Measurements from ENCODE around the gene DIP2C. TPM values are rescaled to one million over a fixed set of nuclear protein-coding genes. Genes with fewer than 3 reads are reported as not detected.
"Not testable (repeated sequence)": the region's sequence is repeated elsewhere in the genome, so short reads cannot be mapped to it uniquely, and the experiment has no call there.

DIP2C gene
- total RNA-seq, 1 donor from 2014 or later, result 10.1 TPM

DNA sequence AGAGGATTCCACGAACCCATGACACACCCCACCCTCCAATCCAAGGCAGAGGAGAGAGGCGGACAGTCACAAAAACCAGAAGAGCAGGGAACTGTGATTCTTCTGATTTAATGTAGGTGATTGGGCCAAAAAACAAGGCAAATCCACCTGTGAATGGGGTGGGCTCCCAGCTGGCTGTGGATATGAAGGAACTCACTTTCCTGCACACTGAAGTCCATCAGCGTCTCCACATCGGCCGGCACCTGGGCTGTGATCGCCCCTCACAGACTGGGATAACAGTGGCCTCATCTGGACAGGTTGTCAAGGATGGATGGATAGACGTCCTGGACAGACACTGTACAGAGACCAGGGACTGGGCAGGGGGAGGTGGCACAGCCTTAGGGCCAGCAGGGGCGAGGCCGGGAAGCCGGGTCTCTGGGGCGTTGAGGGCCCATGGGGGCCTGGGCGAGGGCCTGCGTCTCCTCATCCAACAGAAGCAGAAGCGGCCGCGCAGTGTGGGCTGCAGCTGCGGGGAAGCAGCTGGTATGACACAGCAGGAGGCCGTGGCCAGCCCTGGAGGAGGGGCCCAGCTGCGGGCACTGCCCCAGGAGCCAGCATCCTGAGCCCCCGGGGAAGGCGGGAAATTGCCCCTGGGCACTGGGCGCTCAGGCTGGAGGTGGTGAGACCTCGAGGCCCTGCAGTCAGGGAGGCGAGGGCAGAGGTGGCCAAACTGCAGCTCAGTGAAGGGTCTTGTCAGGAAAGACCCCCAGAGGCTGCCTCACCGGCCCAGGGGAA lies 54.2 kb downstream of the DIP2C start:
- no peaks in the 10 kb centered on the region for H3F3A ChIP-seq (ENCODE audit: low read depth)
- no peak overlapping the region for H3K4me3 ChIP-seq
- H3K9me3 ChIP-seq (ENCODE audit: low read depth), result no peaks in the 10 kb centered on the region
- peaks cover 15% of the 10 kb centered on the region for H3K36me3 Mint-ChIP-seq
- no peak overlapping the region for H3K4me3 Mint-ChIP-seq
- H3K79me2 ChIP-seq (ENCODE audit: low read depth), result peaks cover 91% of the 10 kb centered on the region
- peak overlapping the region; percentile 30 for H3K27ac Mint-ChIP-seq
- H3K4me2 ChIP-seq, result no peak overlapping the region
- H3K4me1 Mint-ChIP-seq, result peaks cover 13% of the 10 kb centered on the region
- peaks cover 6% of the 10 kb centered on the region for H3K4me1 ChIP-seq
- H2AFZ ChIP-seq (replicated peaks), result no peak overlapping the region
- peaks cover 4% of the 10 kb centered on the region for H3K27me3 Mint-ChIP-seq (ENCODE audit: insufficient read depth, low read depth)
- H3K27me3 ChIP-seq, result no peaks in the 10 kb centered on the region
- H3K36me3 ChIP-seq, result no peaks in the 10 kb centered on the region
- H4K20me1 ChIP-seq (ENCODE audit: low read depth), result peaks cover 69% of the 10 kb centered on the region
- H3K9ac ChIP-seq, result no peak overlapping the region
- no peak for TF ChIP-seq EZH2 (IDR thresholded peaks at IDR 0.05)
- no peak for TF ChIP-seq EZH2phosphoT487 (IDR thresholded peaks at IDR 0.05)
- TF ChIP-seq, protein P1, sequence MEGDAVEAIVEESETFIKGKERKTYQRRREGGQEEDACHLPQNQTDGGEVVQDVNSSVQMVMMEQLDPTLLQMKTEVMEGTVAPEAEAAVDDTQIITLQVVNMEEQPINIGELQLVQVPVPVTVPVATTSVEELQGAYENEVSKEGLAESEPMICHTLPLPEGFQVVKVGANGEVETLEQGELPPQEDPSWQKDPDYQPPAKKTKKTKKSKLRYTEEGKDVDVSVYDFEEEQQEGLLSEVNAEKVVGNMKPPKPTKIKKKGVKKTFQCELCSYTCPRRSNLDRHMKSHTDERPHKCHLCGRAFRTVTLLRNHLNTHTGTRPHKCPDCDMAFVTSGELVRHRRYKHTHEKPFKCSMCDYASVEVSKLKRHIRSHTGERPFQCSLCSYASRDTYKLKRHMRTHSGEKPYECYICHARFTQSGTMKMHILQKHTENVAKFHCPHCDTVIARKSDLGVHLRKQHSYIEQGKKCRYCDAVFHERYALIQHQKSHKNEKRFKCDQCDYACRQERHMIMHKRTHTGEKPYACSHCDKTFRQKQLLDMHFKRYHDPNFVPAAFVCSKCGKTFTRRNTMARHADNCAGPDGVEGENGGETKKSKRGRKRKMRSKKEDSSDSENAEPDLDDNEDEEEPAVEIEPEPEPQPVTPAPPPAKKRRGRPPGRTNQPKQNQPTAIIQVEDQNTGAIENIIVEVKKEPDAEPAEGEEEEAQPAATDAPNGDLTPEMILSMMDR (IDR thresholded peaks at IDR 0.05), result no peak
- no peak overlapping the region for H3K27ac ChIP-seq
- DNase-seq (ENCODE audit: low spot score), result no peak
- peaks cover 10% of the 10 kb centered on the region for H3K9me3 Mint-ChIP-seq

DNA sequence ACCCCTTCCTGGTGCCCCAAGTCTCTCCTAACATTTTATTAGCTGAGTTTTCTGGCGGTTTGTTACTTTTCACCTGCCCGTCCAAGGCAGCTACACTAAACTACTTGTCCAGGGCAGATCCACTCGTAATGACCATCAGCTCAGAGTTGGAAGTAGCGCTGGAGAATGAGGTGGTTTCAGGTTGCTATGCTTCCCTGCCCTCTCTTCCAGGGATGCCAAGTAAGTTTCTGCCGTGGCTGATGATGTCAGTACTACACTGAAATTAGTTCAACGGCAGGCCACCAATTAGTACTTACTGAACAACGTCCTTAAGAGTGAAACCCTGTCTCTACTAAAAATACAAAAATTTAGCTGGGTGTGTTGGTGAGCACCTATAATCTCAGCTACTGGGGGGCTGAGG lies 55.2 kb downstream of the DIP2C start:
- Histone ChIP-seq H3K79me2 (ENCODE audit: low read depth) (peaks cover 89% of the 10 kb centered on the region), H3K27ac (no peak overlapping the region), H3K27me3 (no peaks in the 10 kb centered on the region), H3F3A (ENCODE audit: low read depth) (no peaks in the 10 kb centered on the region), H3K4me1 (peaks cover 6% of the 10 kb centered on the region), H3K9ac (no peak overlapping the region), H3K4me2 (no peak overlapping the region), H3K36me3 (no peaks in the 10 kb centered on the region), H3K9me3 (ENCODE audit: low read depth) (no peaks in the 10 kb centered on the region), H2AFZ (replicated peaks) (no peak overlapping the region), H3K4me3 (no peak overlapping the region), H4K20me1 (ENCODE audit: low read depth) (peaks cover 70% of the 10 kb centered on the region)
- Mint-ChIP-seq H3K9me3 (peaks cover 10% of the 10 kb centered on the region), H3K27ac (no peak overlapping the region), H3K27me3 (ENCODE audit: insufficient read depth, low read depth) (peaks cover 4% of the 10 kb centered on the region), H3K36me3 (peaks cover 20% of the 10 kb centered on the region), H3K4me3 (no peak overlapping the region), H3K4me1 (peaks cover 13% of the 10 kb centered on the region)
- DNase-seq (ENCODE audit: low spot score), result no peak
- TF ChIP-seq EZH2phosphoT487 (IDR thresholded peaks at IDR 0.05), result no peak
- TF ChIP-seq, protein P1 (IDR thresholded peaks at IDR 0.05), result no peak
- TF ChIP-seq EZH2 (IDR thresholded peaks at IDR 0.05), result no peak

DNA sequence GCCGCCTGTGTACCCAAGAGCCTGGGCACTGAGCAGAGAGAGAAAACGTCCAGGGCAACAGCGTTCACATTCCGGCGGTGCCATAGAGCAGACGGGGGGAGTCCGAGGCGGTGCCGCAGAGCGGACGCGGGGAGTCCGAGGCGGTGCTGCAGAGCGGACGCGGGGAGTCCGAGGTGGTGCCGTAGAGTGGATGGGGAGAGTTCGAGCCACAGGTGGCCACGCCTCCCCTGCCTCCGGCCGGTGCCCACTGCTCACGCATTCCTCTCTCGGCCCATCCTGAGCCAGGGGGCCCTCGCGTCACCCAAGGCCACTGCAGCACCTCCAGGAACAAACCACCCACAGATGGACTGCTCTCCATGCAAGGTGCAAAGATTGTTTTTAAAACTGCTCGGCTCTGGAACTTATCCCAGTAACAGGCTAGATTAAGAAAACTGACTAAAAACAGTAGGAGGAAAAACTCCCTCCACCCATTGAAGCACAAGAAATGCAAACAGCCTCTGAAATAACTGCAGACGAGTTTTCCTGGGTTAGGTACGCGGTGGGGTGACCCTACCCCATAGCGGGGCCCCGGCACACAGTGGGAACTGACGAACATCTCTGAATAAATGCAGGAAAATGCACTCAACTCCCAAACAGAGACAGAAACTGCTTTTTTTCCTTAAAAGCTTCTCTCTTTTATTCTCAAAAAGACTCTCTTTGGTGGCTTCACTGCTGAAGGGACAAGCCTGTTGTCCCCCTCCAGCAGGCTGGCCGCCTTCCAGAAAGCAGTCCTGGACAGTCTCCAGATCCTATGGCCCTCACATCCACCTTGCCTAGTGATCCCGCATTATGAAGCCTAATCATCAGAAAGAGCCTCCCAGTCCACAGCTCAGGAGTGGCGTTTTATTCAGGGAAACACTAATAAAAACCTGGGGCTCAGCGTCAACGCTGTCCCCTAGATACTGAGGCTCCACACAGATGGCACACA lies 55.9 kb downstream of the DIP2C start:
- no peak overlapping the region for H3K27ac ChIP-seq
- no peaks in the 10 kb centered on the region for H3K9me3 ChIP-seq (ENCODE audit: low read depth)
- H4K20me1 ChIP-seq (ENCODE audit: low read depth), result peaks cover 70% of the 10 kb centered on the region

DNA sequence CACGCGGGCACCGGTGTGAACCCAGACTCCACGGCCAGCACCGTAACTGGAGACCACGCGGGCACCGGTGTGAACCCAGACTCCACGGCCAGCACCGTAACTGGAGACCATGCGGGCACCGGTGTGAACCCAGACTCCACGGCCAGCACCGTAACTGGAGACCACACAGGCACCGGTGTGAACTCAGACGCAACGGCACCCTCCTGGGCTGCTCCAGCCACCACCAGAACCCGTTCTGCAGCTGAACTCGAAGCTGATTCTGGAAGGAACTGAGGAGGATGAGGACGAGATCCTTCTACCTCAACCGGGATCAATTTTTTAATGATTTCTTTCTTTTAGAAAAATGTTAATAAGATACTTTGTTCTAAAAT lies 56.7 kb downstream of the DIP2C start:
- not testable (repeated sequence) for H3K9ac ChIP-seq; H3K4me3 ChIP-seq; H3K4me1 ChIP-seq; H3F3A ChIP-seq (ENCODE audit: low read depth); H3K27me3 ChIP-seq; H3K9me3 Mint-ChIP-seq; H2AFZ ChIP-seq (replicated peaks); H3K4me2 ChIP-seq; H3K36me3 ChIP-seq; H3K27me3 Mint-ChIP-seq (ENCODE audit: insufficient read depth, low read depth); H3K4me3 Mint-ChIP-seq; H3K27ac Mint-ChIP-seq; H3K9me3 ChIP-seq (ENCODE audit: low read depth); H3K27ac ChIP-seq; DNase-seq (ENCODE audit: low spot score)
- H3K79me2 ChIP-seq (ENCODE audit: low read depth), result peaks cover 90% of the 10 kb centered on the region
- H3K4me1 Mint-ChIP-seq, result peaks cover 11% of the 10 kb centered on the region
- H4K20me1 ChIP-seq (ENCODE audit: low read depth), result peaks cover 63% of the 10 kb centered on the region
- peaks cover 28% of the 10 kb centered on the region for H3K36me3 Mint-ChIP-seq

More for the DNA sequence above, 55.9 kb downstream of the DIP2C start:
- no peak overlapping the region for H3K9ac ChIP-seq
- H3K36me3 ChIP-seq, result no peaks in the 10 kb centered on the region
- Mint-ChIP-seq H3K36me3 (peaks cover 23% of the 10 kb centered on the region), H3K4me3 (no peak overlapping the region), H3K27ac (no peak overlapping the region), H3K9me3 (peaks cover 10% of the 10 kb centered on the region), H3K4me1 (peaks cover 13% of the 10 kb centered on the region), H3K27me3 (ENCODE audit: insufficient read depth, low read depth) (peaks cover 8% of the 10 kb centered on the region)
- no peak overlapping the region for H3K4me2 ChIP-seq
- no peaks in the 10 kb centered on the region for H3K27me3 ChIP-seq
- TF ChIP-seq EZH2phosphoT487 (IDR thresholded peaks at IDR 0.05), result no peak
- H3K4me3 ChIP-seq, result no peak overlapping the region
- H3K4me1 ChIP-seq, result peaks cover 6% of the 10 kb centered on the region
- H3F3A ChIP-seq (ENCODE audit: low read depth), result no peaks in the 10 kb centered on the region
- peaks cover 90% of the 10 kb centered on the region for H3K79me2 ChIP-seq (ENCODE audit: low read depth)
- no peak overlapping the region for H2AFZ ChIP-seq (replicated peaks)
- no peak for DNase-seq (ENCODE audit: low spot score)

DNA sequence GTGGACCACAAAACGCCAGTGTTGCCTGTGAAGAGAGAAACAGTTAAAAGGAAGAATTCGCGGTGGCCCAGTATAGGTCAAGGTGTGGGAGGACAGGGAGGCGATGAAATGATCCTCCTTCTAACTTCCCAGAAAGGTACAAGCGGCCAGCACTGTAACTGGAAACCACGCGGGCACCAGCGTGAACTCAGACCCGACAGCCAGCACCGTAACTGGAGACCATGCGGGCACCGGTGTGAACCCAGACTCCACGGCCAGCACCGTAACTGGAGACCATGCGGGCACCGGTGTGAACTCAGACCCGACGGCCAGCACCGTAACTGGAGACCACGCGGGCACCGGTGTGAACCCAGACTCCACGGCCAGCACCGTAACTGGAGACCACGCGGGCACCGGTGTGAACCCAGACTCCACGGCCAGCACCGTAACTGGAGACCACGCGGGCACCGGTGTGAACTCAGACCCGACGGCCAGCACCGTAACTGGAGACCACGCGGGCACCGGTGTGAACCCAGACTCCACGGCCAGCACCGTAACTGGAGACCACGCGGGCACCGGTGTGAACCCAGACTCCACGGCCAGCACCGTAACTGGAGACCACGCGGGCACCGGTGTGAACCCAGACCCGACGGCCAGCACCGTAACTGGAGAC lies 57.2 kb downstream of the DIP2C start:
- peaks cover 10% of the 10 kb centered on the region for H3K4me1 Mint-ChIP-seq
- H3K9me3 ChIP-seq (ENCODE audit: low read depth); H3K27me3 ChIP-seq; H3K4me3 ChIP-seq; H3F3A ChIP-seq (ENCODE audit: low read depth); H3K4me1 ChIP-seq; H2AFZ ChIP-seq (replicated peaks); H3K27me3 Mint-ChIP-seq (ENCODE audit: insufficient read depth, low read depth); H3K27ac Mint-ChIP-seq; H3K4me3 Mint-ChIP-seq; H3K27ac ChIP-seq; H3K9ac ChIP-seq; H3K36me3 ChIP-seq; H3K9me3 Mint-ChIP-seq; H3K4me2 ChIP-seq; DNase-seq (ENCODE audit: low spot score): not testable (repeated sequence)
- H3K36me3 Mint-ChIP-seq, result peaks cover 29% of the 10 kb centered on the region
- Histone ChIP-seq H4K20me1 (ENCODE audit: low read depth) (peaks cover 62% of the 10 kb centered on the region), H3K79me2 (ENCODE audit: low read depth) (peaks cover 88% of the 10 kb centered on the region)

Data from neural progenitor cell (in vitro differentiated cells).